GM18499 (cell line): ENCODE data around the gene TMEM221.
"Not testable (repeated sequence)": the region's sequence is repeated elsewhere in the genome, so short reads cannot be mapped to it uniquely, and the experiment has no call there.

Source experiments
- ATAC-seq: cut with Tn5 transposase; IDR thresholded peaks from one replicate; pipeline ENCODE4 v1.9.1; 2021; ENCODE audit warnings: moderate number of reproducible peaks; ENCODE audit not compliant: insufficient read depth, unreplicated experiment

TMEM221 gene

DNA sequence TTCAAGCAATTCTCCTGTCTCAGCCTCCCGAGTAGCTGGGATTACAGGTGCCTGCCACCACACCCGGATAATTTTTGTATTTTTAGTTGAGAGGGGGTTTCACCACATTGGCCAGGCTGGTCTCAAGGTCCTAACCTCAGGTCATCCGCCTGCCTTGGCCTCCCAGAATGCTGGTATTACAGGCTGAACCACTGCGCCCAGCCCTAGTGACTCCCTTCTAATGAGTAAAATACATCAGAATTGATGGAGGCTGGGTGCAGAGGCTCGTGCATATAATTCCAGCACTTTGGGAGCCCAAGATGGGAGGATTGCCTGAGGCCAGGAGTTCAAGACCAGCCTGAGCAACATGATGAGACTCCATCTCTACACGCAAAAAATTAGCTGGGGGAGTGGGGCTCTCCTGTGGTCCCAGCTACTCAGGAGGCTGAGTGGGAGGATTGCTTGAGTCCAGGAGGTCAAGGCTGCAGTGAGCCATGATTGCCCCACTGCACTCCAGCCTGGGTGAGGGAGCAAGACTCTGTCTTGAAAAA, 26.6 kb upstream of the TMEM221 start:
- not testable (repeated sequence) for ATAC-seq

- ATAC-seq = no peak
These were observed 24.6 kb upstream of the TMEM221 start for GRCh38 chr19:17473041-17473440.

GRCh38 chr19:17471410-17472125, 23.1 kb upstream of the TMEM221 start:
- ATAC-seq = no peak

GRCh38 chr19:17470068-17470841, 21.8 kb upstream of the TMEM221 start, which contains the start of gene SLC27A1:
TSS of gene SLC27A1 (plus strand) at chr19:17470524. CDS start at chr19:17470541, 17 bp downstream.
- peak; percentile 46 for ATAC-seq

GRCh38 chr19:17469481-17470067, 21.1 kb upstream of the TMEM221 start:
- peak; percentile 36 for ATAC-seq

DNA sequence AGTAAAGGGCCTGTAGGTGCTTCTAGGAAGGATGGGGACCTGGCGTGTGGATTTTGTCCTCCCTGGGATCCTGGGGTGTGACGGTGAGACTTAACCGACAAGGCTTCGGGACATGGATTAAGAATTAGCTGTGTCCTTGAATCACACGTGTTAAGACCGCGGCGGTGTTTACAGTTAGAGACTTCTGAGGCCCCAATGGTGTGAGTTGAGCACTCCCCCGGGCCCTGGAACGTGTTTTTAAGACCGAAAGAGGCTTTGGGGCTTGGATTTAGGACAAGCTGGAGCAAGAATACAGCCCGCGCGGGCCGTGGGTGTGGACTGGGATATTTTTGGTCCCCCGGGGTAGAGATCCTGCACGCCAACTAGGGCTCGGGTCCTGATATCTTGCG, 20.6 kb upstream of the TMEM221 start:
- ATAC-seq = no peak

DNA sequence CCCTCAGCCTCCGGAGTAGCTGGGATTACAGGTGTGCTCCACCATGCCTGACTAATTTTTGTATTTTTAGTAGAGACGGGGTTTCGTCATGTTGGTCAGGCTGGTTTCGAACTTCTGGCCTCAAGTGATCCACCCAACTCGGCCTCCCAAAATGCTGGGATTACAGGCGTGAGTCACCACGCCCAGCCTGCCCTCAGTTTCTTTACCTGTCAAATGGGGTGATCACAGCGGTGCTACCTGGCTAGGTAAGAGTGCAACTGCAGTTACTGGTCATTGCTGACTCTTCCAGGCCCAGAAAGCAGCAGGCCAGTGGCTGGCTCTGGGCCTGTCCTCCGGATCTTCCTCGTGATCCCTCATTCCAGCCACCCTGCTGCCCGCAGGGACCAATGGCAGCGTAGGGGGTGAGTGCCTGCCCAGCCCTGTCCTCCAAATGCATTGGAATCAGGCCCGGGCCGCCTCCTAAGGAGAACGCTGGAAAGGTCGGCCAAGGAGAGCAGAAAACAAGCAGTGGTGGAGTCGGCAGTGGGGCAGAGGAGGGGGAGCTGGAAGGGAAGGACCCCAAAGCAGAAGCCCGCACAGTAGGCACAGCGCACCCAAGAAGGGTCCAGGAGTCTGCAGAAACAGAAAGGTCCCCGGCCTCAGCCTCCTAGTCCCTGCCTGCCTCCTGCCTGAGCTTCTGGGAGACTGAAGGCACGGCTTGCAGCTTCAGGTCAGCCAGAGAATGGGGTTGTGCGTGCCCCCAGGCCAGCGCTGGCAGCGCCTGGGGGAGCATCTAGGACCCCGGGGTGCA, 20.0 kb upstream of the TMEM221 start:
- ATAC-seq = no peak

DNA sequence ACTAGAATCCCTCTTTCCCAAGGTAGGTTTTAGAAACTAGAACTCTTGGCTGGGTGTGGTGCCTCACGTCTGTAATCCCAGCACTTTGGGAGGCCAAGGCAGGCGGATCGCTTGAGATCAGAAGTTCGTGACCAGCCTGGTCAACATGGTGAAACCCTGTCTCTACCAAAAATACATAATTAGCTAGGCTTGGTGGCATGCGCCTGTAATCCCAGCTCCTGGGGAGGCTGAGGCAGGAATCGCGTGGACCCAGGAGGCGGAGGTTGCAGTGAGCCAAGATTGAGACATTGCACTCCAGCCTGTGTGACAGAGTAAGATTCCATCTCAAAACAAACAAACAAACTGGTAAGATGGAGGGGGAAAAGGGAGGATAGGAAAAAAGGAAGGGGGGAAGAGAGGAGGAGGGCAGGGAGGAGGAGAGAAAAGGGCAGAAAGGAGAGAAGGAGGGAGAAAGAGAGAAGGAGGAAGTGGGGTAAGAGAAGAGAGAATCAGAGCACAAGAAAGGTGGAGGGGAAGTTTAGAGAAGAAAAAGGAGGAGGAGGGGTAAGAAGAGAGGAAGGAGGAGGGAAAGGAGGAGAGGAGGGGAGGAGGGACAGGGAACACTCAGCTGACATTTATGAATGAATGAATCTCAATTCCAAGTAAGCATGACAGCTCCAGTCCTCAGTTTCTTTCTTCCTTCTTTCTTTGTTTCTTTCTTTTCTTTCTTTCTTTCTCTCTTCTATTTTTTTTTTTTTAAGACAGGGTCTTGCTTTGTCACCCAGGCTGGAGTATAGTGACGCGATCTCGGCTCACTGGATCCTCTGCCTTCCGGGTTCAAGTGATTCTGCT, 19.2 kb upstream of the TMEM221 start:
- no peak for ATAC-seq

DNA sequence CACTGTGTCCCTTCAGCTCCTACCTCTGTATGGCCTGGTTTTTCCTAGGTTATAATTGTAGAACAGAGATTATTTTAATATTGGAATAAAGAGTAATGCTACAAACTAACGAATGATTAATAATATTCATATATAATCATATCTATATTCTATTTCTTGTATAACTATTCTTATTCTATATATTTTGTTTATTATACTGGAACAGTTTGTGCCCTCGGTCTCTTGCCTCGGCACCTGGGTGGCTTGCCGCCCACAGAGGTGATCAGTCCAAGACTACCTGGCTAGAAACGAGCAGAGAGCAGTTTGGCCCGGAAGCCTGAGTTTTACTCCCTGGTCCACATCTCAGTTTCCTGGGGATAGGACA, 18.0 kb upstream of the TMEM221 start:
- no peak for ATAC-seq

DNA sequence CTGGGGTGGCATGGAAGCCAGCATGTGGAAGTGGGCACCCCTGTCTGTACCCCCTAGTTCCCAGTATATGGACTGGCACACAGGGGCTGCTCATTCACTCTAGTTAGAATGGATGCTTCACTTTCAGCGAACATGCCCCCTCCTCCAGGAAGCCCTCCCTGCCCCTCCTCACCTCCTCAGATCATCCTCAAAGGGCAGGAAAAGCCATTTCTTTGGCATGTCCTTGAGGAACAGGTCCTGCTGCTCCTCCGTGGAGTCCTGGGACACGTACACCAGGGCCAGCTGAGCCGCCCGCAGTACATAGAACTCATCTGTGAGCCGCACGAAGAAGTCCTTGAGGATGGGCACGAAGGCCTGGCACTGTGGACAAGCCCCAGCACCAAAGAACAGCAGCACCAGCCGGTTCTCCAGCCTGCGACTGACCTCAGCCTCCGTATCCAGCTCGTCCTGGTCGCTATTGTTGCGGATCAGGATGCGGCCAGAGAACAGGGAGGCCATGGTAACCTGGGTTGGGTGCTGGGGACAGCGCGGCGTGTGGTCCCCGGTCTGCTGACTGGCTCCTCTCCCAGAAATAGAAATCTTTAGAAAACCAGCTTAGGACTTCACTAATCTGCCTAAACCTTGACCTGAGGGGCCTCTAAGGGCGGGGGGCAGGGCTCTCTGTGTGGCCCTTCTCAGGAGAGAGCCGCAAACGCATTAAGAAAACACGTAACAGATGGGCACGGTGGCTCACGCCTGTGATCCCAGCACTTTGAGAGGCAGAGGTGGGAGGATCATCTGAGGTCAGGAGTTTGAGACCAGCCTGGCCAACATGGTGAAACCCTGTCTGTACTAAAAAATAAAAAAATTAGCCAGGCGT, 12.1 kb upstream of the TMEM221 start, which contains the start of gene NXNL1:
NXNL1 (minus strand) TSS at position 555 of the 859 bp plus-strand sequence; CDS start at position 498, 57 bp downstream.
- ATAC-seq = no peak

GRCh38 chr19:17458970-17459369, 10.5 kb upstream of the TMEM221 start:
- no peak for ATAC-seq

- ATAC-seq = no peak
These were observed 9.1 kb upstream of the TMEM221 start for GRCh38 chr19:17457616-17458015.

GRCh38 chr19:17456127-17456526, 7.7 kb upstream of the TMEM221 start:
- ATAC-seq = no peak

DNA sequence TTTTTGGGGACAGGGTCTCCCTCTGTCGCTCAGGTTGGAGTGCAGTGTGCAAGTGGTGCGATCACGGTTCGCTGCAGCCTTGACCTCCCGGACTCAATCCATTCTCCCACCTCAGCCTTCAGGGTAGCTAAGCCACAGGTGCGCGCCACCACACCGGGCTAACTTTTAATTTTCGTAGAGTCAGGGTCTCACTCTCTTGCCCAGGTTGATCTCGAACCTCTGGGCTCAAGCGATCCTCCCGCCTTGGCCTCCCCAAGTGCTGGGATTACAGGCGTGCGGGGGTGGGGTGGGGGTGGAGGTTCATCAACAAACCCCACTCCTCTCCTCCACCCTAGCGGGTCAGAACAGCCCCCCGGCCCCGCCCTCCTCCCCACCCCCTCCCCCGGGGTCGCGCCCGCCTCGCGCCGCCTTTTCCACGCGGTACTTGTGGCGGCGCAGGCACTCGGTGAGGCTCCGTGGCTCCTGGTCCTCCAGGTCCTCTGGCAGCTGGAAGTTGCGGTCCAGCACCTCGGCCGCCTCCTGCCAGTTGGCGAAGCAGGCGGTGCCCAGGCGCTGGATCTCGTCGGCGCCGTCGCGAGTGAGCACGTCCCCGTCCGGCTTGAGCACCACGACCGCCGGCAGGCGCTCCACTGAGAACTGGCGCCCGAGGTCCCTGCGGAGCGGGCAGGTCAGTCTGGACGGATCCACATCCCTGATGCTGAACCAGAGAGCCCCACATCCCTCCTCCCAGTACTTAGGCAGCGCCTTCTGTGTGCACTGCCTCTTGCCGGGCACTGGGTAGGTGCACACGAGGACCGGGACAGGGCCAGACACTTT, 7.0 kb upstream of the TMEM221 start:
- no peak for ATAC-seq

DNA sequence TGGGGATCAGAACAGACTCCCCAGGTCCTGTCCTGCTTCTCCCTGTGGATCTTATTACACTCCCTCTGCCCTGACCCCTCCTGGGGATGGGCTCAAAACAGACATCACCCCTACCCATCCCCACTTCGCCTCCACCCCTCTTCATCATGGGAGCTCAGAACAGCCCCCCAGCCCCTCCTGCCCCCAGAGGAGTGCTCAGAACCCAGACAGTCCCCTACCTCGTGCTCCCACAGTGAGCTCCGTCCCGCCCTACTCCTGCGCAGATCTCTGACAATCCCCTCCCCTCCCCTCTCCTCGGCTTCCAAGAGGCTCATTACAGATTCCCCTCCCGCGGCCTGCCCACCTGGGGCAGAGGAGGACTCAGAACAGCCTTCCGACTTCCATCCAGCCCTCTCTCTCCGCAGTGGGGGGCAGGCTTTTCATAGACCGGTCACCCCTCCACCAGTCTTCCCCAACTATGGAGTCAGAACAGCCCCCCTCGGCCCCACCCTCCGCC, 6.2 kb upstream of the TMEM221 start:
- no peak for ATAC-seq

GRCh38 chr19:17451820-17452219, 3.4 kb upstream of the TMEM221 start:
- ATAC-seq = no peak

DNA sequence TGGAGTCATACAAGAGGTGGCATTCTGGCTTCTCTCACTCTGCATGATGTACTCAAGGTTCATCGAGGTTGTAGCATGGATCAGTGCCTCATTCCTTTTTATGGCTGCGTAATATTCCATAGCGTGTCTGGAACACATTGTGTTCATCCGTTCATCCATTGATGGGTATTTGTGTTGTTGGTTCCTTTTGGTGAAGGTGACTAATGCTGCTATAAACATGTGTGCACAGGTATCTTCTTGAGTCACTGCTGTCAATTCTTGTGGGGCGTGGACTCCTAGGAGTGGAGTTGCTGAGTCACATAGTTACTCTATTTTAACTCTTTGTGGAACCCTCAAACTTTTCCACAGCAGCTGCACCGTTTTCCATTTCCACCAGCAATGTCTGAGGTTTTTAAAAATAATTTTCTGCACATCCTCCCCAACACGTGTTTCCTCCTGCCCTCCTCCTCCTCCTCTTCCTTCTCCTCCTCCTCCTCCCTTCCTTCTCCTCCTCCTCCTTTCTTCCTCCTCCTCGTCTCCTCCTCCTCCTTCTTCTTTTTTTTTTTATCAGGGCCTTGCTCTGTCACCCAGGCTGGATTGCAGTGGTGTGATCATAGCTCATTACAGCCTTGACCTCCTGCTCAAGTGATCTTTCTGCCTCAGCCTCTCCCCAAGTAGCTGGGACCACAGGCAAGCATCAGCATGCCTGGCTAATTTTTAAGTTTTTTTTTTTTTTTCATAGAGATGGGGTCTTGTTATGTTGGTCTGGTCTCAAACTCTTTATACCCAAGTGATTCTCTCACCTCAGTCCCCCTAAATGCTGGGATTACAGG, 2.0 kb upstream of the TMEM221 start:
- no peak for ATAC-seq
